IMR-90 (cell line): ENCODE measurements around the gene TINAGL1.

Experiments used
- CEBPB ChIP-seq: IDR thresholded peaks from 2 replicates; pipeline ENCODE4 v1.6.1; 2012; ENCODE audit warnings: low read depth, low read length, improper control_type of control experiment
- CTCF ChIP-seq: conservative IDR thresholded peaks from 2 replicates; pipeline ENCODE4 v1.5.1; 2012; ENCODE audit warnings: mild to moderate bottlenecking, low read depth, low read length, improper control_type of control experiment
- ELK1 ChIP-seq: fragments of 150-350 bp; IDR thresholded peaks from 2 replicates; pipeline ENCODE4 v1.6.1; 2016; ENCODE audit warnings: low read depth, mild to moderate bottlenecking, low read length, moderate library complexity, borderline replicate concordance
- FOS ChIP-seq: fragments of 150-350 bp; IDR thresholded peaks from 2 replicates; pipeline ENCODE4 v1.6.1; 2016; ENCODE audit warnings: low read depth, low read length
- MAZ ChIP-seq: IDR thresholded peaks from 2 replicates; pipeline ENCODE4 v1.6.1; 2012; ENCODE audit warnings: low read depth, mild to moderate bottlenecking, low read length, improper control_type of control experiment, moderate library complexity, borderline replicate concordance
- MXI1 ChIP-seq: IDR thresholded peaks from 2 replicates; pipeline ENCODE4 v1.6.1; 2012; ENCODE audit warnings: low read depth, mild to moderate bottlenecking, low read length, moderate library complexity, borderline replicate concordance
- POLR2A ChIP-seq: IDR thresholded peaks from 2 replicates; pipeline ENCODE4 v1.6.1; 2012; ENCODE audit warnings: mild to moderate bottlenecking, low read depth, low read length
- RAD21 ChIP-seq: IDR thresholded peaks from 2 replicates; pipeline ENCODE4 v1.6.1; 2012; ENCODE audit warnings: low read length, improper control_type of control experiment
- RCOR1 ChIP-seq: IDR thresholded peaks from 2 replicates; pipeline ENCODE4 v1.6.1; 2012; ENCODE audit warnings: mild to moderate bottlenecking, low read length, improper control_type of control experiment; ENCODE audit not compliant: insufficient replicate concordance
- SMC3 ChIP-seq: fragments of 150-350 bp; IDR thresholded peaks from 2 replicates; pipeline ENCODE4 v1.6.1; 2016; ENCODE audit warnings: low read depth, mild to moderate bottlenecking, antibody characterized with exemption, low read length, moderate library complexity
- USF2 ChIP-seq: fragments of 150-350 bp; IDR thresholded peaks from 2 replicates; pipeline ENCODE4 v1.6.1; 2017; ENCODE audit warnings: mild to moderate bottlenecking, antibody characterized with exemption, low read length, low read depth

- TF ChIP-seq CTCF: no peak
- no peak for TF ChIP-seq FOS
- TF ChIP-seq MXI1: no peak
- TF ChIP-seq RAD21: no peak
- no peak for TF ChIP-seq SMC3
- TF ChIP-seq POLR2A: no peak
- no peak for TF ChIP-seq RCOR1
- TF ChIP-seq MAZ: no peak
- TF ChIP-seq ELK1: no peak
- TF ChIP-seq USF2: no peak
- TF ChIP-seq CEBPB: no peak
Measured at GRCh38 chr1:31632649-31633048, 56.3 kb downstream of the TINAGL1 start.
